ENCODE data around the gene RAB5B.
"Not testable (repeated sequence)": the region's sequence is repeated elsewhere in the genome, so short reads cannot be mapped to it uniquely, and the experiment has no call there.

The RAB5B gene

GRCh38 chr12:56001487-56002100 lies 27.7 kb downstream of the RAB5B start:
- no peak for ATAC-seq (ENCODE audit: insufficient read depth, low read depth)
- Histone ChIP-seq H2AFZ (ENCODE audit: low read depth, low read length) (no peak overlapping the region), H3K27me3 (ENCODE audit: insufficient read depth, low read length, poor library complexity) (no peaks in the 10 kb centered on the region), H3K9ac (ENCODE audit: low read depth, low read length) (no peak overlapping the region), H4K20me1 (ENCODE audit: insufficient read depth, low read length) (no peaks in the 10 kb centered on the region), H3K9me3 (ENCODE audit: insufficient read depth, low read length, severe bottlenecking) (no peaks in the 10 kb centered on the region), H3K27ac (ENCODE audit: low read length) (no peak overlapping the region), H3K79me2 (ENCODE audit: insufficient read depth, low read length) (no peaks in the 10 kb centered on the region), H3K36me3 (ENCODE audit: insufficient read depth, low read length) (no peaks in the 10 kb centered on the region), H3K4me3 (ENCODE audit: low read depth in 1 of 2, low read length in 2 of 2) (no peak overlapping the region), H3K4me2 (ENCODE audit: insufficient read depth, low read length) (no peak overlapping the region), H3K4me1 (ENCODE audit: insufficient read depth, low read length) (no peaks in the 10 kb centered on the region)
- TF ChIP-seq CTCF (IDR thresholded peaks at IDR 0.05; ENCODE audit: borderline replicate concordance, extremely low read depth, low read length, poor library complexity, severe bottlenecking): no peak
- no peak for TF ChIP-seq EZH2 (IDR thresholded peaks at IDR 0.05; ENCODE audit: borderline replicate concordance, low read depth, low read length, severe bottlenecking)
- no peak for DNase-seq

- H3K9ac ChIP-seq (ENCODE audit: low read depth, low read length); DNase-seq; H3K27ac ChIP-seq (ENCODE audit: low read length): not testable (repeated sequence)
Measured at GRCh38 chr12:56003376-56003775, 29.5 kb downstream of the RAB5B start.

GRCh38 chr12:56004211-56004610 lies 30.3 kb downstream of the RAB5B start:
- H3K27me3 ChIP-seq (ENCODE audit: insufficient read depth, low read length, poor library complexity): no peaks in the 10 kb centered on the region
- no peak overlapping the region for H3K4me2 ChIP-seq (ENCODE audit: insufficient read depth, low read length)
- no peak overlapping the region for H2AFZ ChIP-seq (ENCODE audit: low read depth, low read length)
- no peaks in the 10 kb centered on the region for H3K36me3 ChIP-seq (ENCODE audit: insufficient read depth, low read length)
- TF ChIP-seq EZH2 (IDR thresholded peaks at IDR 0.05; ENCODE audit: borderline replicate concordance, low read depth, low read length, severe bottlenecking) (no peak), CTCF (IDR thresholded peaks at IDR 0.05; ENCODE audit: borderline replicate concordance, extremely low read depth, low read length, poor library complexity, severe bottlenecking) (no peak)
- no peak overlapping the region for H3K27ac ChIP-seq (ENCODE audit: low read length)
- DNase-seq (no peak), ATAC-seq (ENCODE audit: insufficient read depth, low read depth) (no peak)
- H3K79me2 ChIP-seq (ENCODE audit: insufficient read depth, low read length): no peaks in the 10 kb centered on the region
- no peak overlapping the region for H3K4me3 ChIP-seq (ENCODE audit: low read depth in 1 of 2, low read length in 2 of 2)
- no peak overlapping the region for H3K9ac ChIP-seq (ENCODE audit: low read depth, low read length)
- peaks cover 9% of the 10 kb centered on the region for H3K4me1 ChIP-seq (ENCODE audit: insufficient read depth, low read length)
- no peaks in the 10 kb centered on the region for H4K20me1 ChIP-seq (ENCODE audit: insufficient read depth, low read length)
- no peaks in the 10 kb centered on the region for H3K9me3 ChIP-seq (ENCODE audit: insufficient read depth, low read length, severe bottlenecking)

More at GRCh38 chr12:56003376-56003775, 29.5 kb downstream of the RAB5B start:
- H3K4me2 ChIP-seq (ENCODE audit: insufficient read depth, low read length); ATAC-seq (ENCODE audit: insufficient read depth, low read depth); H3K4me3 ChIP-seq (ENCODE audit: low read depth in 1 of 2, low read length in 2 of 2); H3K79me2 ChIP-seq (ENCODE audit: insufficient read depth, low read length); H4K20me1 ChIP-seq (ENCODE audit: insufficient read depth, low read length); H2AFZ ChIP-seq (ENCODE audit: low read depth, low read length); H3K36me3 ChIP-seq (ENCODE audit: insufficient read depth, low read length); H3K9me3 ChIP-seq (ENCODE audit: insufficient read depth, low read length, severe bottlenecking); H3K27me3 ChIP-seq (ENCODE audit: insufficient read depth, low read length, poor library complexity); H3K4me1 ChIP-seq (ENCODE audit: insufficient read depth, low read length): not testable (repeated sequence)

- peak; percentile 56 for DNase-seq
- H3K27ac ChIP-seq (ENCODE audit: low read length): 0 out of 2 replicates have a peak overlapping the region, but pooled peaks have one; percentile 7
- no peaks in the 10 kb centered on the region for H3K27me3 ChIP-seq (ENCODE audit: insufficient read depth, low read length, poor library complexity)
Measured at GRCh38 chr12:56007564-56008559, 34.0 kb downstream of the RAB5B start.

More at GRCh38 chr12:56007564-56008559, 34.0 kb downstream of the RAB5B start:
- Histone ChIP-seq H3K9ac (ENCODE audit: low read depth, low read length) (peak overlapping the region; percentile 48), H3K9me3 (ENCODE audit: insufficient read depth, low read length, severe bottlenecking) (no peaks in the 10 kb centered on the region), H3K4me3 (ENCODE audit: low read depth in 1 of 2, low read length in 2 of 2) (peak overlapping the region; percentile 2 to 51; a peak in 3 of 4 replicates), H2AFZ (ENCODE audit: low read depth, low read length) (peak overlapping the region; percentile 70), H3K4me1 (ENCODE audit: insufficient read depth, low read length) (peaks cover 9% of the 10 kb centered on the region), H3K79me2 (ENCODE audit: insufficient read depth, low read length) (no peaks in the 10 kb centered on the region), H4K20me1 (ENCODE audit: insufficient read depth, low read length) (no peaks in the 10 kb centered on the region), H3K36me3 (ENCODE audit: insufficient read depth, low read length) (no peaks in the 10 kb centered on the region), H3K4me2 (ENCODE audit: insufficient read depth, low read length) (peak overlapping the region; percentile 73)
- peak; percentile 74 for ATAC-seq (ENCODE audit: insufficient read depth, low read depth)
- TF ChIP-seq CTCF (IDR thresholded peaks at IDR 0.05; ENCODE audit: borderline replicate concordance, extremely low read depth, low read length, poor library complexity, severe bottlenecking) (no peak), EZH2 (IDR thresholded peaks at IDR 0.05; ENCODE audit: borderline replicate concordance, low read depth, low read length, severe bottlenecking) (no peak)

All from DND-41 (cell line).